GM21447 (cell line): ENCODE results near the gene AFAP1L1.
"Not testable (repeated sequence)": the region's sequence is repeated elsewhere in the genome, so short reads cannot be mapped to it uniquely, and the experiment has no call there.

Experiments
- ATAC-seq: cut with Tn5 transposase; IDR thresholded peaks from one replicate; pipeline ENCODE4 v1.9.1; 2021; ENCODE audit not compliant: unreplicated experiment

Gene AFAP1L1

DNA sequence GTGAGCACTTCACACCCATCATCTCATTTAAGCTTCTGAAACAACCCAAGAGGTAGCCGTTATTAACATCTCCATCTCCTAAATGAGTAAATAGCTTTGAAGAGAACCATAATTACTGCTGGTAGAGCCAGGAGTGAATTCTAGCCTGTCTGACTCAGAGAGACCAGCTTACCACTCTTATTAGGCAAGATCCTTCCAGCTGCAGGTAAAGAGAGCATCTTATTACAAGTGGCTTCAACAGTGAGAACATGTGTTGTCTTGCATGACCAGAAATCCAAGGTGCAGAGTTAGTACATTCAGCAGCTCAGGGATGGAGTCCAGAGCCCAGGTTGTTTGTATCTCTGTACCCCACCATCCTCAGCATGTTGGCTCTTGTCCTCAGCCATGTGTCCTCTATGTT, 10.9 kb upstream of the AFAP1L1 start:
- ATAC-seq, result no peak

DNA sequence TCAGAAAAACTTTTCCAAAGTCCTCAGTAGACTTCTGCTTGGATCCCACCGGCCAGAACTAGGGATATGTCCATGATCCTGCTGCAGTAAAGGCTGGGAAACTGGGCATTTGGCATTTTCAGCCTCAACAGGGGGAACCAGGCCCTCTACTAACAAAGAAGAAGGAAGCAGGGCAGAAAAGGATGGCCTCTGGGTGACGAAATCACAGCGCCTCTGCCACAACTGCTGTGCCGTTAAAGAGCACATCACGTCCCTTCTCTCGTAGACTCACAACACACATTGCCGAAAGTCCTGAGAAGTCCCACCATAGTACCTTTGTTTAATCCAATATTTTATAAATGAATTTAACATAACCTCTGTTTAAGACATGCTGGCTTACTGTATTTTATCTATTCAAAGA, 10.4 kb upstream of the AFAP1L1 start:
- ATAC-seq, result no peak

DNA sequence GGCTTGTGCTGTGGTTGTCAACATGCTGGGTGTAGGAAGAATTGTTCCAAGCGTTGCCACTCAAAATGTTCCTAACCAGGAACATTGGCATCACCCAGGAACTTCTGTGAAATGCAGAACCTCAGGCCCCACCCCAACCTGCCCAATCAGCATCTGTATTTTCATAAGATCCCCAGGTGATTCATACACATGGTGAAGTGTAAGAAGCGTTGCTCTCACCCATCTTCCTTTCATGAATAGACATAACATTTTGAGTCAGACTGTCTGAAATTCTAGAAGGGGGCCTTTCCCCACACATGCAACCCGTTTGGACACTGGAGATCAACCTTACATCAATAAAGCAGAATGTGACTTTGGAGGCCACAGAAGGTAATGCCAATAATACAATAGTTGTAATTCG, 9.3 kb upstream of the AFAP1L1 start:
- no peak for ATAC-seq

DNA sequence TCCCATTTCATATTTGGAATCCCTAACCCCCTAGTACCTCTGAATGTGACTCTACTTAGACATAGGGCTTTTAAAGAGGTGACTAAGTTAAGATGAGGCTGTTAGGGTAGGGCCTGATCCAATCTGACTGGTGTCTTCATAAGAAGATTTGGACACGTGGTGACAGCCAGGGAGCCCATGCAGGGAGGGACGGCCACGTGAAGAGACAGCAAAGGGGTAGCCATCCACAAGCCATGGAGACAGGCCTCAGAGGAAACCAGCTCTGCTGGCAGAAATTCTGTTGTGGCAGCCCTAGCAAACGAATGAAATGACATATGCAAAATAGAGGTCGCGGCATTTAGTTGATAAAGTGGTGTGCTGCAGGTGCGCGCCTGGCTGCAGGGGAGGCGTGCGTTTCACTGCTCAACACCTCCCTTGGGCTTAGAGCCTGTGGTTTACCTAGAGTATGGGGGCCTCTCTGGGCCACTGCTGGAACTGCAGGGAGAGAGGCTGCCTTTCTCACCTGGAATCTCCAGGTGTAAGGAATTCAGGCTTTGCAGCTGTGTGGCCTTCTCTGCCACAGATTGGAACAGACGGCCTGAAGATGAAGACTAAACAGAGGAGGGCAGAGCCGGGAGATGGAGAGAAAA, 7.1 kb upstream of the AFAP1L1 start:
- peak; percentile 87 for ATAC-seq

DNA sequence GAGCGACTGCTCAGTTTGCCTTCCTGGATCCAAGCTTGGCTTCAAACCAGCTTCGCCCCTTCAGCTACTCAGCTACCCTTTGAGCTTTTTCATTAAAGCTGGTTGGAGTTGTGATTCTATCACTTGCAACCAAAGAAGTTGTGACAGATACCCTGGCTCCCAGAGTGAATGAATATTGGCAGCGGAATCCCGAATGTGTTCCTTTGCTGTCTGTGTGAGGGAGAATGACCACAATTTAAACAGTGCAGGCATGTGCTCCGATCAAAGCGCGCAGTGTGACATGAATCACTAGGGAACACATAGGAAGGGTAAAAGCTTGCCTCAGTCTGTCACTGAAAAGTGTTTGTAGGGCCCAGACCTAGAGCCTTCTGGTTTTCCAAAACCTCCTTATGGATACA, 6.6 kb upstream of the AFAP1L1 start:
- no peak for ATAC-seq

DNA sequence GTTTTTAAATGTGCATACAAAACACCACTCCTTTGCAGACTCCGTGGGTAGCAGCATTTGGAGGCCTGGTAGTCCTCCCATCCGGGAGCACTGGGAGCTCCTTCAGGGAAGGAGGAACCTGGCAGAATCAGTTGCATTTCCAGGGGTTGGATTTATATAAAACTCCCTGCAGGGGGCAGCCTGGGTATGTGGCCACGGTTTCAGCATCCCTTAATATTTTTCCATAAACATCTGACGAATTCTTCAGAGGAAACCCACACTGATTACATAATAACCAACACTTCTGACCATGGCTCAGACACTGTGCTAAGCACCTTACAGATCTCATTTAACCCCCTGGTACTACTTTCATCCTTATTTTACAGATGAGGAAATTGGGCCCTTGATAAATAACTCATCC, 6.1 kb upstream of the AFAP1L1 start:
- no peak for ATAC-seq

DNA sequence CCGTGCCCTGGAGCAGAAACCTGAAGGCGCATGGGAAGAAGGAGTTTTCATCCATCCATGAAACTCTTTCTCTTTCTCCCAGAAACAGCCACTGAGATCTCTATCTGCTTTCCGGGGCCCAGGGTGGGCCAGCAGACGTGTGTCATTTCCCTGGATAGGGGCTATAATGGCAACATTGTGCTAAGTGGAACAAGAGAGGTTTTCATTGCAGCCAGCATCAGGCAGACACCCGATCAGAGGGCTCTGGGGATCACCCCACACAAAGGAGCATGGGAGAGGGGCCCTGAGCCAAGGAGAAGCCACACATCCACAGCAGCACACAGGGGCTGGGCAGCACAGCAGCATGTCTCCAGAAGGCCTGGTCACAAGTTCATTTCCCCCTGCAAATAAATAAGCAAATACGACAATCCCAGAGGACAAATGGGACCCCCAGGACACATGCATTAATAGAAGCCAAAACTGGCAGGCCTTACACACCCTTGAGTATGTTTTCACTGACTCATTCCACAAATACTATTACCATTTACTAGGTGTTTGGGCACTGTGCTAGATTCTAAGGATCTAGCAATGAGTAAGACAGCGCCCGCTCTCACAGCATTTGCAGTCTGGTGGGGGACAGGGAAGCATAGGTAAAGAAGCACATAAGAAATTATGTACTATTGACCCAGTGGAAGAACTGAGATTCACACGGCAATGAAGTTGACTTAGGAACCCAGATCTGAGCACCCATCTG, 4.3 kb upstream of the AFAP1L1 start:
- ATAC-seq, result no peak

DNA sequence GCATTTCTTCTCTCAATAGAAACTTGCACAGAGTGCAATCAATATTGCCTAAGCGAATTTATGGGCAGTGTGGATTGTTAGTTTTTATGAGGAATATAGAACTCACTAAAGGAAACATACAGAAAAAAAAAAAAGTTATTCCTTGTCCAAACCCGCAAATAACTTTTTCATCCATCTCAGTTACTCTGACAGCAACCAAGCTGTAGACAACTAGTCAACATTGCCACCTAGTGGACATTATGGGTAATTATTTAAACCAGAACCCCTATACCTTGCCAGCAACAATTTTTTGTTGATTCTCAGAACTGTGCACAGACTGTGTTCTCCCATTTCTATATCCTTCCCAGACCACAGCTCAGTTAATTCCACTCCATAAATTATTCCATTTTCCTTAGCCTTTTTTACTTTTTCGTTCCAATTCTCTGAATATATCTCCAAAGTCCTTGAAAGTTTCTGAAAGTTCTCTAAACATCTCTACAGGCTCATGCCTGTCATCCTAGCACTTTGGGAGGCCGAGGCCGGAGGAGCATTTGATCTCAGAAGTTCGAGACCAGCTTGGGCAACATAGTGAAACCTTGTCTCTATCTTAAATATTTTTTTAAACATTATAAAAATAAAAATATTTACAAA, 2.6 kb upstream of the AFAP1L1 start:
- ATAC-seq, result no peak

DNA sequence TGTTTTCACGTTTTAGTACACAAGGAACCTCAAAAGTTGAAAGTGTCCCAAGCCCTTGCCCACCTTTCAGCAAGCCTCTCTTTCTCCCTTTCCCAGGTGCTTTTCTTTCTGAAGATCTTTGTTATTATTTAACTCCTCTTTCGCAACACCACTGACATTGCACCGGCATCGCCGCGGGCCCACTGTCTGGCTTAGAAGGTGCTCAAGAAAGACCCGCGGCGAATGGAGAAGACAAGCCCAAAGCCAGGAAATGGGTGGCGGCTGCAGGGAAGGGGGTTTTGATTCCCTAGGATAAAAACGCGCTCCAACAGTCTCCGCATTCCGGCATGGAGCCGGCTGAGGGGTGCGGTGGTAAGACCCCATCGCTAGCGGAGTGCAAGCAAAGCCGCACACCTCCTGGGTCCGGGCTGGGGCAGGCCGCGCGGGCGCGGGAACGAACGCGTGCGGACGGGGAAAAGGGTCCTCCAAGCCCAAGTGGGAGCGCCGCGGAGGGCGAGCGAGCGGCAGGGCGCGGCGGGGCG, 404 bp upstream of the AFAP1L1 start:
- ATAC-seq, result no peak

DNA sequence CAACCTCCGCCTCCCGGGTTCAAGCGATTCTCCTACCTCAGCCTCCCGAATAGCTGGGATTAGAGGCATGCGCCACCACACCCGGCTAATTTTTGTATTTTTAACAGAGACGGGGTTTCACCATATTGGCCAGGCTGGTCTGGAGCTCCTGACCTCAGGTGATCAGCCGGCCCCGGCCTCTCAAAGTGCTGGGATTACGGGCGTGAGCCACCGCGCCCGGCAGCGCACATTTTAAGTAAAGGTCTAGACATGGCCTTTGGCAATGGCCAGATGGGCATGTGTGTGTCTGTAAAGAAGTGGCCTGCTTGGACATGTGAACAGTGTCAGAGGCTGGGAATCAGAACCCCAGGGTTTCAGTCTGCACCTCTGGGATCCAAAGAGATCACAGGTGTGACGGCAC, 1.1 kb downstream of the AFAP1L1 start:
- not testable (repeated sequence) for ATAC-seq

DNA sequence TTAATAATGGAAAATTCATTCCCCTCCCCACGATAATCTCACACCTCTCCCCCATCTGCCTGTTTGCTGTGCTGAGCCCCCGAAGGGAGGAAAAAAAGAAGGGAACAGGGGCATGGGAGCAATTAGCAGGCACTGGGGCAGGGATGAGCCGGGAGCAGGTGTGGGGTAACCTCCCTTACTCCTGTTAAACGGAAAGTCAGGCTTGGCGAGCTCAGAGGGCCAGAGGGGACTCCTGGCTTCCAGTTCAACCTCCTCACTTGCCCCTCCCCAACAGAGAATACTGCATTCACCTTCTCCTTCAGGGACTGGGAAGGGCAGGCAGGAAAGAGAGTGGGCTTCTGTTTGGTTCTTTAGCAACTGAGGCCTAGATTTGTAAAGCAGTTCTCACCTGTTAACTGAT, 1.6 kb downstream of the AFAP1L1 start:
- no peak for ATAC-seq

DNA sequence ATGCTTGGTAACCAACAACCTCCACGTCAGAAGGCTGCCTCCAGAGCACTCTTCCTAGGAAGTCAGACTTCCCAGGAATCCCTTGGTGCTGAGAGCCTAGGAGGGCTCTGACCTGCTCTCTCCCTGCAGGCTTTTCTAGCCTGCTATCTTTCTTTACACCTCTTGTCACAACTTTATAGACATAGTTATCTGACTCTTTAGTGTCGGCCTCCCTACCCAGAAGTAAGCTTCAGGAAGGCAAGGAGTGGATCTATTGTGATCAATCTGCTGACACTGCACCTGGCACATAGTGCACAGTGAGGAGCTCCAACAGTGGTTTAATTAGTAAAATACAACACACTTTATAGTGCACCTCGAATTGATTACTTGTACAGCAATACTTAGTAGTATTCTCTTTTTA, 2.3 kb downstream of the AFAP1L1 start:
- ATAC-seq, result no peak

DNA sequence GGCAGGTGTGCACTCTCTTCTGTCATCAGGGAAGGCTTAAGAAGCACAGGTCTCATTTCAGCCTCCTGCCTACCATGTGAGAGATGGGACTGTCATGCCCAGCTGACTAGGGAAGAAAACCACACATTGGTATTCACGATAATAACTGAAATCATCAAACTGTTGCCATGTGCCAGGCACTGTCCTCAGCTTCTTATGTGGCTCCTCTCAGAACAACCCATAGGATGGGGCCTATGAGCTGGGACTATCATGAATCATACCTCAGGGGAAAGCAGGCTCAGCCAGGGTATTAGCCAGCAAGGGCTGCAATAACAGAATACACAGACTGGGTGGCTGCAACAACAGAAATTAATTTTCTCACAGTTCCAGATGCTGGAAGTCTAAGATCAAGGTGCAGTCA, 3.3 kb downstream of the AFAP1L1 start:
- ATAC-seq, result no peak

DNA sequence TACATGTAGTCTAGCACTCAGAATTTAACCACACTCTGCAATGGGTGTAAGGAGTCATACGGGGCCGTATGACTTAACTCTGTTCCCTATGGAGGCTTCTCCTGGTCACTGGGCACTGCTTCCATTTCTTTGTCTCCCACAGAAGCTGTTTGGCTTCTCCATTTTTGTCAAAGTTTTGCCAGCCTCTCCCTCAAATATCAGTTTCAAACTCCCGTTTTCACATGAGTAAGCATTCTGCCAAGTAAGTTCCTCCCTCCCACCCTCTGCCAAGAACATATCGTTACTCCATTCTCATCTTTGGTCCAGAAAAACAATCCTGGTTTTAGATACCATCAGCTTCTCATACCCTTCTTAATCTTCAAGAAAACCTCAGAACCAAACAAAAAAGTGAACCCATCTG, 6.1 kb downstream of the AFAP1L1 start:
- no peak for ATAC-seq

DNA sequence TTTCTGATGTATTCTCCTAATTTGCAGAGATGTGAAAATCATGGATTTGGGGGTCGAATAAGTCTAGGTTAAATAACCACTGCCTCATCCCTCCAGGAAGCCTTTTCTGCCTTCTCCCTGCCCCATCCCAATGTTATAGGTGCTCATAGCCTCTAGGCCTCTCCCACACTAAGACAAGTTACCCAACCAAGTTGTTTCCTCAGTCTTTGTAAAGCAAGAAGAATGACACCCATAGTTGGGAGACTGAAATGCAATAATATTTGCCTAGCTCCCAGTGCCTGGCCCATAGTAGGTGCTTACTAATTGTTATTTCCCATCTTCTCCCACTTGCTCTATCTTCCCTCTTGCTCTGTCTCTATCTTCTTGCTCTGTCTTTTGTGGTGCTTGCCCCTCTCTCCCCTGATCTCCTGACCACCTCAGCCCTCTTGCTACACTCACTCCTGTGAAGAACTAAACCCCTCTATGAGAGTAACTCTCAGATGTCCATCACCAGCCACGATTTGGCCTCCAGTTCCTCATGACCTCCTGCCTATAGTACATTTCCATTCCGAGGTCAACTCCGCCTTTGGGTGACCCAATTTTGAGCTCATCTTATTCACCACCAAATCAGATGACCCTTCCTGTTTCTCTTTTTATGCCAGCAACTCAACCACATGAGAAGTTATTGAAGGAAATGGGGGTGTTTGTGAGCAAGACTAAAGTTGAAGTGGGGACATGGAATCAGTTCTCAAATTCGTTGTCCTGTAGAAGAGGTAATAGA, 7.0 kb downstream of the AFAP1L1 start:
- no peak for ATAC-seq

DNA sequence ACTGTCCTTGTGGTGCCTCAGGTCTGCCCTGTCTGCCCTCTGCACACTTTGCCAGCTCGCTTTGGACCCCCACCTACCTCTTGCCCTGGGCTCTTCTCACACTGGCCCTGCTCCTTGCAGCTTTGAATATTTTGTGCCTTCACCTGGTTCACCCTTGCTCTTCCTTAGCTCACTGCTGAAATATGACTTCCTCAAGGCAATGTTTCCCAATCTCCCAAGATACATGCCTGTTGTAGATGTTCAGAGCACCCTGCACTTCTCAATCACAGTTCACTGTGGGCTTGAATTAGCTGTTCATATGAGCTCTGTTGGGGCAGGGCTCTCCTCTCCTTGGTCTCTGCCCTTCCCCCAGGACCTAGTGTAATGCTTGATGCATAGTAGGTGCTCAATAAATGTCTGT, 8.0 kb downstream of the AFAP1L1 start:
- no peak for ATAC-seq

DNA sequence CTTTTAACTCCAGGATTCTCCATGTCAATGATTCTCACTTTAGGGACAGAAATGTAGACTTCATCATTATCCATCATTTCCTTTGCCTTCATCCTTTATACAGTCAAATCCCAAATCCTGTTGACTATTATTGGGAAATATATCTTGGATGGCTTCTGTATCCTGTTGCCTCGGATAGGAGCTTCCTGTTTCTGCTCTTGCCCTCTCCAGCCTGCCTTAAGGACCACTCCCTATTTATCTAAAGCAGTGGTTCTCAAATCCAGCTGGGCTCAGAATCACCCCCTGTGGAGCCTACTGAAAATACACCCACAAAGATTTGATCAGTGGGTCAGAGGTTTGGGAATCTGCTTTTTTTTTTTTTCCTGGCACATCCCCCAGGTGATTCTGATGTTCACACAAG, 8.5 kb downstream of the AFAP1L1 start:
- no peak for ATAC-seq

DNA sequence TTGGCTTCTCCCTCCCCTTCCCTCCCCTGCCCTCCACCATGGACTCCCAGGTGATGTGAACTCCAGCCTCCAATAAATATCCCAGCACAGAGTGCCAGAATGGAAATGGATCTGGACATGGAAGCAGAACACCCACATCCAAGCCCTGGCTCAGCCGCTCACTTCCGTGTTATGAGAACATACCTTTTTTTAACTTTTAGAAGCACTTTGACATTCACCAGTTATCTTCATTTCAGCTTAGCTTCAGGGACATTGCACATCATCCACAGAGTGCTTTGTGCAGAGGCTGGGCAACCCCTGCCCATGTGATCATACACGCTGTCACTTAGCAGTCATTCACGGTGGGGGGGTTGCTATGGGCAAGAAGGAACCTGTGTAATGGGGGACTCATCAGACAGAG, 9.1 kb downstream of the AFAP1L1 start:
- no peak for ATAC-seq

DNA sequence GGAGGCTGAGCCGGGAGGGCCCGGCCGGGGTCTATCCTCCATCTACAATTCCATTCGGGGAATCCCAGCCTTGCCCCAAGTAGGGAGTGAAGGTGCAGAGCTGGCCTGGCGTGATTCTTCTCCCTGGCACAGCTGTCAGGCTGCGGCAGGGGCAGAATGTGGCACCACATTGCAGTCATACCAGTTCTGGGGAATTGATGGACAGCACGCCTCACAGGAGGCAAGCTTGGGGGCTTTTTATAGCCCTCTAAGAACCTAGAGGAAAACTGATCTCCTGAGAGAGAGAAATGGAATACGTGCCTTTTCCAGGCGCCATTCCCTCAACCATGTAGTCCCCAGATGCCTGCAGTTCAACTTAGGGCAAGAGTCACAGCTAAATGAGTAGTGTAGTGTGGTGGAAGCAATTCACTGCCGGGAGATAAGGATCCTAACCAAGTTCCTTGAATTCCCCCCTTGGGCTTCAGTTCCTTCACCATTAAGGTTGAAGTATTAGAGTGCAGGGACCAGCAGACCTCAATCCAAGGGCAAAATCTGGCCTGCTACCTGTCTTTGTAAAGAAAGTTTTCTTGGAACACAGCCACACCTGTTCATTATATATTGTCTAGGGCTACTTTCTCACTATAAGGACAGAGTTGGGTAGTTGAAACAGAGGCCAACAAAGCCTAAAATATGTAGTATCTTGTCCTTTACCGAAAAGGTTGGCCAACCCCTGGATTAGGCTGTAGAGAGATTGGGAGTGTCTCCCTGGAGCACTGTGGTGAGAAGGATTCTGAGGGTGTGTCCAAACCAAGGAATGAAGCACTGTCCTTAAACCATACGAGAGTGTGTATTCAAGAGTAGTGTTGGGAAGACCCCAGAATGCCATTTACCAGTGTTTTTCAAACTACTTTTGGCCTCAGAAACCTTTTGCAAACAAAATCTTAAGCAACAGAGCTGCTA, 10.6 kb downstream of the AFAP1L1 start:
- ATAC-seq, result no peak

DNA sequence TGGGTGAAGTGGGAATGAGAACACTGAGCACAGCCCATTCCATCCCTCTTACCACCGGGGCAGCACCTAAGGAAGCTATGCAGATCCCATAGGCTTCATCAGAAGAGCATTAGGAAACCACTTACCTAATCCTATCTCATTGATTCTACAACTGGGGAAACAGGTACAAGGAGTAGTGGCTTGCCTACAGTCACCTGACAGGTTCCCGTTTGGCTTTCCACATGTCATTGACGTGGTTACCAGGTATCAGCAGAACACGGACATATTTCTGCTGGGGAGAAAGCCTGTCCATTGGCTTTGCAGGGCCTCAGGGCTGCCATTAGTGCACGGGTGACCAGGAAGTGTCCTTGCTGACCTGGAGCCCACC, 11.3 kb downstream of the AFAP1L1 start:
- no peak for ATAC-seq
